ENCODE measurements around the gene CASKIN2.

CASKIN2 gene

DNA sequence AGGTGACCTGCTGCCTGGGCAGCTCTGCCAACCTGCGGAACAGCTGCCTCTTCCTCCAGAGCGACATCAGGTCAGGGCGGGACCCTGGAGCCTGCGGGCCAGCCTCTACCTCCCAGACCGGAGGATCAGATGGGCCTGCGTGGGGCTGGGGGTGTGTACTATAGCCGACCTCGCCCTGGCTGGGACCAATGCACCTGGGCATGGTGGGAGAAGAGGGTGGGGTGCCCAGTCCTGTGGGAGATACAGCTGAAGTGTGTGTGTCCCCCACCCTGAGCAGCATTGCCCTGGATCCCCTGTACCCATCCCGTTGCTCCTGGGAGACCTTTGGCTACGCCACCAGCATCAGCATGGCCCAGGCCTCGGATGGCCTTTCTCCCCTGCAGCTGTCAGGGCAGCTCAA lies 19.3 kb downstream of the CASKIN2 start:
- Histone ChIP-seq H3K4me1 (ENCODE audit: insufficient read depth, insufficient read length) (peaks cover 9% of the 10 kb centered on the region), H3K36me3 (ENCODE audit: insufficient read depth, insufficient read length, low read length) (peaks cover 97% of the 10 kb centered on the region), H3K27me3 (ENCODE audit: insufficient read depth, insufficient read length) (no peaks in the 10 kb centered on the region), H3K4me3 (ENCODE audit: insufficient read length, low read depth) (no peak overlapping the region), H3K9ac (ENCODE audit: insufficient read length, low read depth) (no peak overlapping the region), H3K9me3 (ENCODE audit: insufficient read depth, low read length) (no peaks in the 10 kb centered on the region)
- TF ChIP-seq ZNF274 (IDR thresholded peaks at IDR 0.05; ENCODE audit: low read depth, low read length) (no peak), YY1 (IDR thresholded peaks at IDR 0.05; ENCODE audit: insufficient read depth, insufficient read length) (no peak), SUZ12 (IDR thresholded peaks at IDR 0.05; ENCODE audit: extremely low read depth, insufficient read depth, insufficient read length) (no peak)
- DNase-seq (ENCODE audit: low read depth, low spot score) = no peak

DNA sequence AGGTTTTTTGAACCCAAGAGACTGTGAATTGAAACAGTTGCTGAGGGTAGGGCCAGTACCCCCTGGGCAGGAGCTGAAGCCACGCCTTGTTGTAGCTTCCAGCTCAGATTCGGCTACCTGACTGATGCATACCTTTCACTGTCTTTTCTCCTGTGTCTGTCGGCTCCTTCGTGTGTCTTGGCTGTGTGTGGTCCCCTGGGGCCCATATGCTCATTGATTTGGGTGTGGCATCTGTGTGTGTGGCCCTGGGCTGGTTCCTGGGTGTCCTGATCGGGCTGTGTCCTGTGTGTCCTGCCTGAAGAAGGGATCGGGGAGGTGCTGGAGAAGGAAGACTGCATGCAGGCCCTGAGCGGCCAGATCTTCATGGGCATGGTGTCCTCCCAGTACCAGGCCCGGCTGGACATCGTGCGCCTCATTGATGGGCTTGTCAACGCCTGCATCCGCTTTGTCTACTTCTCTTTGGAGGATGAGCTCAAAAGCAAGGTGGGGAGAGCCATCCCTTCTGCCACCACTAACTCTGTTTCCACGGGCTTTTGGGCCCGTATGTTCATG lies 20.9 kb downstream of the CASKIN2 start:
- no peak for TF ChIP-seq YY1 (IDR thresholded peaks at IDR 0.05; ENCODE audit: insufficient read depth, insufficient read length)
- TF ChIP-seq ZNF274 (IDR thresholded peaks at IDR 0.05; ENCODE audit: low read depth, low read length) = no peak
- TF ChIP-seq SUZ12 (IDR thresholded peaks at IDR 0.05; ENCODE audit: extremely low read depth, insufficient read depth, insufficient read length) = no peak

DNA sequence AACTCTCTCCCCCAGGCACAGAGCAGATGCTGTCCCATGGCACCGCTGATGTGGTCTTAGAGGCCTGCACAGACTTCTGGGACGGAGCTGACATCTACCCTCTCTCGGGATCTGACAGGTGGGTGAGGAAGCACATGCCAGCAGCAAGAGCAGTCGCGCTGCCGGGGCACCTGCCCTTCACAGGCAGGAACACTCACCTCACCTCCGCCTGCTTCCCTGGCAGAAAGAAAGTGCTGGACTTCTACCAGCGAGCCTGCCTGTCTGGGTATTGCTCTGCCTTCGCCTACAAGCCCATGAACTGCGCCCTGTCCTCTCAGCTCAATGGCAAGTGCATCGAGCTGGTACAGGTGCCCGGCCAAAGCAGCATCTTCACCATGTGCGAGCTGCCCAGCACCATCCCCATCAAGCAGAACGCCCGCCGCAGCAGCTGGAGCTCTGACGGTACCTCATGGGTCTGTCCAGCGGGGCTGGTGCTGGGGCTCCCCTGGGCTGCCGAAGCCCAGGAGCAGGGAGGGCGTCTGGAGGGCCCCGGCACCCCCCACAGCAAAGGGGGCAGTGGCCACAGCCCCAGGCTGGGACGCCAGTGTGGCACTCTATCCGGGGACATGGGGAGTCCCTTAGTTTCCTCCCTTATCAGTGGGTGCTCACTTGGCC lies 21.7 kb downstream of the CASKIN2 start:
- Histone ChIP-seq H3K36me3 (ENCODE audit: insufficient read depth, insufficient read length, low read length) (peaks cover 89% of the 10 kb centered on the region), H3K4me3 (ENCODE audit: insufficient read length, low read depth) (no peak overlapping the region), H3K9me3 (ENCODE audit: insufficient read depth, low read length) (no peaks in the 10 kb centered on the region), H3K27me3 (ENCODE audit: insufficient read depth, insufficient read length) (no peaks in the 10 kb centered on the region), H3K9ac (ENCODE audit: insufficient read length, low read depth) (no peak overlapping the region), H3K4me1 (ENCODE audit: insufficient read depth, insufficient read length) (no peaks in the 10 kb centered on the region)
- no peak for DNase-seq (ENCODE audit: low read depth, low spot score)
- TF ChIP-seq SUZ12 (IDR thresholded peaks at IDR 0.05; ENCODE audit: extremely low read depth, insufficient read depth, insufficient read length) (no peak), YY1 (IDR thresholded peaks at IDR 0.05; ENCODE audit: insufficient read depth, insufficient read length) (no peak), ZNF274 (IDR thresholded peaks at IDR 0.05; ENCODE audit: low read depth, low read length) (no peak)

More for the DNA sequence above, 20.9 kb downstream of the CASKIN2 start:
- H3K4me1 ChIP-seq (ENCODE audit: insufficient read depth, insufficient read length) = peaks cover under 1% of the 10 kb centered on the region
- H3K9ac ChIP-seq (ENCODE audit: insufficient read length, low read depth) = no peak overlapping the region
- peaks cover 92% of the 10 kb centered on the region for H3K36me3 ChIP-seq (ENCODE audit: insufficient read depth, insufficient read length, low read length)
- DNase-seq (ENCODE audit: low read depth, low spot score) = no peak
- H3K9me3 ChIP-seq (ENCODE audit: insufficient read depth, low read length) = no peaks in the 10 kb centered on the region
- H3K27me3 ChIP-seq (ENCODE audit: insufficient read depth, insufficient read length) = no peaks in the 10 kb centered on the region
- no peak overlapping the region for H3K4me3 ChIP-seq (ENCODE audit: insufficient read length, low read depth)

DNA sequence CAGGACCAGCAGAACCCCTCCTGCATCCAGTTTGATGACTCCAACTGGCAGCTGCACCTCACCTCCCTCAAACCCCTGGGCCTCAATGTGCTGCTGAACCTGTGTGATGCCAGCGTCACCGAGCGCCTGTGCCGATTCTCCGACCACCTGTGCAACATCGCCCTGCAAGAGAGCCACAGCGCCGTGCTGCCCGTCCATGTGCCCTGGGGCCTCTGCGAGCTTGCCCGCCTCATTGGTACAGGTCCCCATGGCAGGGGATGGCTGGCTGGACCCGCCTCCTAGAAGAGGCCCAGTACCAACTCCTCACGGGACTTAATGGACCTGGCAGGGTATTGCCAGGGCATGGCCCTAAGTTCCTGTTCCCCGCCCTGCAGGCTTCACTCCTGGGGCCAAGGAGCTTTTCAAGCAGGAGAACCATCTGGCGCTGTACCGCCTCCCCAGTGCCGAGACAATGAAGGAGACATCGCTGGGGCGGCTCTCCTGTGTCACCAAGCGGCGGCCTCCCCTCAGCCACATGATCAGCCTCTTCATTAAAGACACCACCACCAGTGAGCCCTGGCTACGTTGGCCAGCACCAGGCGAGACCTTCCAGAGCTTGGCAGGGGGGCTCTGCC lies 22.7 kb downstream of the CASKIN2 start:
- no peak overlapping the region for H3K9ac ChIP-seq (ENCODE audit: insufficient read length, low read depth)
- TF ChIP-seq YY1 (IDR thresholded peaks at IDR 0.05; ENCODE audit: insufficient read depth, insufficient read length) (no peak), SUZ12 (IDR thresholded peaks at IDR 0.05; ENCODE audit: extremely low read depth, insufficient read depth, insufficient read length) (no peak), ZNF274 (IDR thresholded peaks at IDR 0.05; ENCODE audit: low read depth, low read length) (no peak)
- H3K4me3 ChIP-seq (ENCODE audit: insufficient read length, low read depth) = no peak overlapping the region
- no peaks in the 10 kb centered on the region for H3K27me3 ChIP-seq (ENCODE audit: insufficient read depth, insufficient read length)
- H3K9me3 ChIP-seq (ENCODE audit: insufficient read depth, low read length) = no peaks in the 10 kb centered on the region
- H3K36me3 ChIP-seq (ENCODE audit: insufficient read depth, insufficient read length, low read length) = peaks cover 82% of the 10 kb centered on the region
- no peak for DNase-seq (ENCODE audit: low read depth, low spot score)
- no peaks in the 10 kb centered on the region for H3K4me1 ChIP-seq (ENCODE audit: insufficient read depth, insufficient read length)

DNA sequence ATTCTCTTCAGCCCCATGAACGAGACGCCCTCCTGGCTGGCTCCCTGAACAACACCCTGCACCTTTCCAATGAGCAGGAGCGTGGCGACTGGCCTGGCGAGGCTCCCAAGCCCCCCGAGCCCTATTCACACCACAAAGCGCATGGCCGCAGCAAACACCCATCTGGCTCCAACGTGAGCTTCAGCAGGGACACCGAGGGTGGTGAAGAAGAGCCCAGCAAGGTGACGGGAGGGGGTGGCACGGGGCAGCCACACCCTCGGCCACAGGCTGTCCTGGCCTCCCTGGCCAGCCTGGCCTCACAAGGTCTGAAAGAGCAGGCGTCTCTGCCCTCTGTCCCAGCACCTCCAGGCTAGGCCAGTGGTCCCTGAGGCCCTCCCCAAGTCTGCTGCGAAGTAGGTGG lies 23.7 kb downstream of the CASKIN2 start:
- DNase-seq (ENCODE audit: low read depth, low spot score) = no peak
- H3K4me3 ChIP-seq (ENCODE audit: insufficient read length, low read depth) = no peak overlapping the region
- H3K27me3 ChIP-seq (ENCODE audit: insufficient read depth, insufficient read length) = no peaks in the 10 kb centered on the region
- H3K9me3 ChIP-seq (ENCODE audit: insufficient read depth, low read length) = no peaks in the 10 kb centered on the region
- H3K36me3 ChIP-seq (ENCODE audit: insufficient read depth, insufficient read length, low read length) = peaks cover 81% of the 10 kb centered on the region
- TF ChIP-seq YY1 (IDR thresholded peaks at IDR 0.05; ENCODE audit: insufficient read depth, insufficient read length) (no peak), ZNF274 (IDR thresholded peaks at IDR 0.05; ENCODE audit: low read depth, low read length) (no peak), SUZ12 (IDR thresholded peaks at IDR 0.05; ENCODE audit: extremely low read depth, insufficient read depth, insufficient read length) (no peak)
- no peaks in the 10 kb centered on the region for H3K4me1 ChIP-seq (ENCODE audit: insufficient read depth, insufficient read length)
- no peak overlapping the region for H3K9ac ChIP-seq (ENCODE audit: insufficient read length, low read depth)

DNA sequence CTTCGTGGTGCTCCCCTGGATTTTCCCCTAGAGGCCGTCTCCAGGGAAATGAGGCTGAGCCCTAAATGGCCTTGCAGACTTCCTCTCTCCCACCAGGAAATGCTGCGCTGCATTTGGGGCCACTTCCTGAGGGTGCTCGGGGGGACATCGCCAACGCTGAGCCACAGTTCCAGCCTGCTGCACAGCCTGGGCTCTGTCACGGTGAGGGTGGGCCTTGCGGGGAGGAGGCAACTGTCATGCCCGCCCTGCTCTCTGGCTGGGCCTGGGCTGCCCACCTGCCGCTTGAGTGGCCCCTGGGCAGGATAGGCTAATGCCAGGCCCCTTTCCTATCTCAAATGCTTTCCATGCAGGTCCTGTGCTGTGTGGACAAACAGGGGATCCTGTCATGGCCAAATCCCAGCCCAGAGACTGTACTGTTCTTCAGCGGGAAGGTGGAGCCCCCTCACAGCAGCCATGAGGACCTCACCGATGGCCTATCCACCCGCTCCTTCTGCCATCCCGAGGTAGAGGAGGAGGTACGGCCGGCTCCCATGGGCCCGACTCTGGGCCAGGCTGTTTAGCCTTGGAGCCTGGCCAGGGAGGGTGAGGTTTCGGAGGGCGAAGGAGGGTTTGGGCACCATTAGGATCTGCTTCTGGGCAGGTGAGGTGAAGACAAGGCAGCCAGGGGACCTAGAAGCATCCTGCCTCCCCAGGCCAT lies 24.2 kb downstream of the CASKIN2 start:
- Histone ChIP-seq H3K9ac (ENCODE audit: insufficient read length, low read depth) (no peak overlapping the region), H3K9me3 (ENCODE audit: insufficient read depth, low read length) (no peaks in the 10 kb centered on the region), H3K4me1 (ENCODE audit: insufficient read depth, insufficient read length) (no peaks in the 10 kb centered on the region), H3K36me3 (ENCODE audit: insufficient read depth, insufficient read length, low read length) (peaks cover 76% of the 10 kb centered on the region), H3K4me3 (ENCODE audit: insufficient read length, low read depth) (no peak overlapping the region), H3K27me3 (ENCODE audit: insufficient read depth, insufficient read length) (no peaks in the 10 kb centered on the region)
- TF ChIP-seq YY1 (IDR thresholded peaks at IDR 0.05; ENCODE audit: insufficient read depth, insufficient read length) (no peak), SUZ12 (IDR thresholded peaks at IDR 0.05; ENCODE audit: extremely low read depth, insufficient read depth, insufficient read length) (no peak), ZNF274 (IDR thresholded peaks at IDR 0.05; ENCODE audit: low read depth, low read length) (no peak)
- no peak for DNase-seq (ENCODE audit: low read depth, low spot score)
